ENCODE results near the gene DUSP7. TPM values are rescaled to one million over a fixed set of nuclear protein-coding genes. Genes with fewer than 3 reads are reported as not detected.

Gene DUSP7, protein sequence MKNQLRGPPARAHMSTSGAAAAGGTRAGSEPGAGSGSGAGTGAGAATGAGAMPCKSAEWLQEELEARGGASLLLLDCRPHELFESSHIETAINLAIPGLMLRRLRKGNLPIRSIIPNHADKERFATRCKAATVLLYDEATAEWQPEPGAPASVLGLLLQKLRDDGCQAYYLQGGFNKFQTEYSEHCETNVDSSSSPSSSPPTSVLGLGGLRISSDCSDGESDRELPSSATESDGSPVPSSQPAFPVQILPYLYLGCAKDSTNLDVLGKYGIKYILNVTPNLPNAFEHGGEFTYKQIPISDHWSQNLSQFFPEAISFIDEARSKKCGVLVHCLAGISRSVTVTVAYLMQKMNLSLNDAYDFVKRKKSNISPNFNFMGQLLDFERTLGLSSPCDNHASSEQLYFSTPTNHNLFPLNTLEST
- total RNA-seq, result 23.5 and 27.7 TPM in 2 replicates

DNA sequence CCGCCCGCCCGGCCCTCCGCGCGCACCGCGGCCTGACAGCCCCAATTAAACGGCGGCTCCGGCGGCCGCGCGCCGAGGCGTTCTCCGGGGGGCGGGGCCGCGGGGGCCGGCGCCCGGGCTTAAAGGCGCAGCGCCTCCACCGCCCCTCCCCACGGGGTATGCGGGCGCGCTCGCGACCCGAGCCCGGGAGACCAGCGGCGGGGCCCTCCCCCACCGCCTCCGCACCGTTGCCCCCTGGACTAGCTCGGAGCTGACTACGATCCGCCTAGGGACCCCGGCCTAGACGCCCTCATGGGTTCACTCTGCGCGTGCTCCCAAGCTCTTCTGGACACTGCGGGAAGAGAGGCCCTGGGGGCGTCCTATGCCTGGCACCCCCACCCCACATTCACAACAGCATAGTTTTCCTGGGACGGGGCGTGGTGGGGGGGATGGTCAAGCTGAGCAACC is at the start of gene DUSP7:
Gene DUSP7 (minus strand): TSS at position 51 of the 447 bp plus-strand sequence. CDS start 205 bp downstream, outside the sequence.
- H3K36me3 ChIP-seq (ENCODE audit: control insufficient read depth, insufficient read depth, low read length), result peaks cover 2% of the 10 kb centered on the region
- H3K27me3 ChIP-seq (ENCODE audit: control insufficient read depth, insufficient read depth, low read length), result no peaks in the 10 kb centered on the region
- TF ChIP-seq, protein P1, sequence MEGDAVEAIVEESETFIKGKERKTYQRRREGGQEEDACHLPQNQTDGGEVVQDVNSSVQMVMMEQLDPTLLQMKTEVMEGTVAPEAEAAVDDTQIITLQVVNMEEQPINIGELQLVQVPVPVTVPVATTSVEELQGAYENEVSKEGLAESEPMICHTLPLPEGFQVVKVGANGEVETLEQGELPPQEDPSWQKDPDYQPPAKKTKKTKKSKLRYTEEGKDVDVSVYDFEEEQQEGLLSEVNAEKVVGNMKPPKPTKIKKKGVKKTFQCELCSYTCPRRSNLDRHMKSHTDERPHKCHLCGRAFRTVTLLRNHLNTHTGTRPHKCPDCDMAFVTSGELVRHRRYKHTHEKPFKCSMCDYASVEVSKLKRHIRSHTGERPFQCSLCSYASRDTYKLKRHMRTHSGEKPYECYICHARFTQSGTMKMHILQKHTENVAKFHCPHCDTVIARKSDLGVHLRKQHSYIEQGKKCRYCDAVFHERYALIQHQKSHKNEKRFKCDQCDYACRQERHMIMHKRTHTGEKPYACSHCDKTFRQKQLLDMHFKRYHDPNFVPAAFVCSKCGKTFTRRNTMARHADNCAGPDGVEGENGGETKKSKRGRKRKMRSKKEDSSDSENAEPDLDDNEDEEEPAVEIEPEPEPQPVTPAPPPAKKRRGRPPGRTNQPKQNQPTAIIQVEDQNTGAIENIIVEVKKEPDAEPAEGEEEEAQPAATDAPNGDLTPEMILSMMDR (IDR thresholded peaks at IDR 0.05; ENCODE audit: insufficient read depth, low read length, poor library complexity, severe bottlenecking), result no peak
- H3K4me3 ChIP-seq (ENCODE audit: low read depth, low read length), result peak within 1 kb of the TSS; percentile 80
- no peak for DNase-seq (ENCODE audit: low read depth)

DNA sequence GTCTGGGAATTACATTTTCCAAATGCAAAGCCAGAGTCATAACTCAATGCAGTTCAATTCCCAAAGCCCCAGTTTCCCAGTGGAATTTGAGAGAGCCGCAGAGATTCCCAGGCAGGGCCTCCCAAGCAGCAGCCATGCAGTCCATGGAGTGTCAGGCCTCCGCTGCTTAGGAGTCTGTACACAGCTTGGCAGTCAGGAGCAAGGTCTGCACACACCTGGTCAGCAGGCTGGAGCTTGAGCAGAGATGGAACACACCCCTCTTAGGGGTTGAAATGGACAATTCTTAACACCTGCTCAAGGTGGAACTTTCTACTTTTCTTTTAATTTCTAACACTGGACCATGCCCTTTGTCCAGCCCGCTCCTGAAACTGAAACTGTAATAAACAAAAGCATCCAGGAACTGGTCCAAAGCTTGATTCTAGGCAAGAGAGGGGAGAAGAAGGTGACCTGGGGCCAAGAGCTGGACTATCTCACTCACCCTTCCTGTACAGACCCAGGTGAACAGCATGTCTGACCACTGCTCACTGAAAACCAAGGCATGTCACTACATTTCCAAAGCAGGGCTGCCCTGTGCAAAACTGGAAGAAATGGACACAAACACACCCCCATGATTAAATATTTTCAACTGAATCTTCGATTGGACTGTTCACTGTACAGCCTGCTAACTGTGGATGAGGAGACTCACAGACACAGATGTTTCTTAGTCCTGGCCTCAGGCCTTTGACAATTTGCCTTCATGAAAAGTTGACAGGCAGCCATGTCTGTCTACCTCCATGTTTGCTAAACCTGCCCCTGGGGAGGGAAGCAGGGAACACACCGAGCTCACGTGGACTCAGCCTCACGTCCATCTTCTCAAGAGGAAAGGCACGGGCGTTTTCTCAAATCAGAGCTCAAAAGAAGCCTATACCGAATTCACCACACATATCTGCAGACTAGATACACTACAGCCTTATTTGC is 48.6 kb upstream of the DUSP7 start:
- no peaks in the 10 kb centered on the region for H3K36me3 ChIP-seq (ENCODE audit: control insufficient read depth, insufficient read depth, low read length)
- no peak for DNase-seq (ENCODE audit: low read depth)
- TF ChIP-seq, protein P1 (IDR thresholded peaks at IDR 0.05; ENCODE audit: insufficient read depth, low read length, poor library complexity, severe bottlenecking), result no peak
- no peaks in the 10 kb centered on the region for H3K27me3 ChIP-seq (ENCODE audit: control insufficient read depth, insufficient read depth, low read length)
- H3K4me3 ChIP-seq (ENCODE audit: low read depth, low read length), result no peak overlapping the region

DNA sequence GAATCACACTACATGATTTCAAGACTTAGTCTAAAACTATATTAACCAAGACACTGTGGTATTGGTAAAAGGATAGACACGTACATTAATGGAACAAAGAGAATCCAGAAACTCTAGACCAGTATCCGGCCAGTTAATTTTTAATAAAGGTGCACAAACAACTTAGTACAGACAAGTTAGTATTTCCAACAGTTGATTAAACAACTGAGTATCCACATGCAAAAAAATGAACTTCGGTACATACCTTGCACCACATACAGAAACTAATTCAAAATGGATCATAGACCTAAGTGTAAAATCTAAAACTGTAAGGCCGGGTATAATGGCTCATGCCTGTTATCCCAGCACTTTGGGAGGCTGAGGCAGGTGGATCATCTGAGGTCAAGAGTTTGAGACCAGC is 46.6 kb upstream of the DUSP7 start:
- no peaks in the 10 kb centered on the region for H3K27me3 ChIP-seq (ENCODE audit: control insufficient read depth, insufficient read depth, low read length)
- no peak overlapping the region for H3K4me3 ChIP-seq (ENCODE audit: low read depth, low read length)
- no peaks in the 10 kb centered on the region for H3K36me3 ChIP-seq (ENCODE audit: control insufficient read depth, insufficient read depth, low read length)
- TF ChIP-seq, protein P1 (IDR thresholded peaks at IDR 0.05; ENCODE audit: insufficient read depth, low read length, poor library complexity, severe bottlenecking), result no peak
- DNase-seq (ENCODE audit: low read depth), result no peak

DNA sequence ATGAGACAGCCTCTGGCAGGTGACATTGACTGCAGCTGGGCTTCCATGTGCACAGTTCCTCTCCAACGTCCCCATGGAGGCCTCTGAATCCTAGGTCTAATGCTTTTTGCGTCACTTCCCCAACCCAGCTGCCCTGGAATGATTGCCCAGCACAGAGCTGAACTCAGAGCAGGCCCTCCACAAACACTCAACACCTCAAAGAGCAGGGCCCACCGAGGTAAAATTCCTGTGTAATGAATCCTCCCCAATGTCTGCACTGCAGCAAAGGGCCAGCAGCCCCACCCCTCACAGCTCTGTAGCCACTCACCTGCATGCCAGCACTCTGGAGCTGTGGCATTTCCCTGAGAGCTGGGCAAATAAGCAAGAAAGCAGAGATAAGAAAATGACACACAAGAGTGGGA is 42.6 kb upstream of the DUSP7 start:
- TF ChIP-seq, protein P1 (IDR thresholded peaks at IDR 0.05; ENCODE audit: insufficient read depth, low read length, poor library complexity, severe bottlenecking), result no peak
- peak; percentile 42 for DNase-seq (ENCODE audit: low read depth)
- no peak overlapping the region for H3K4me3 ChIP-seq (ENCODE audit: low read depth, low read length)
- no peaks in the 10 kb centered on the region for H3K36me3 ChIP-seq (ENCODE audit: control insufficient read depth, insufficient read depth, low read length)
- H3K27me3 ChIP-seq (ENCODE audit: control insufficient read depth, insufficient read depth, low read length), result no peaks in the 10 kb centered on the region

DNA sequence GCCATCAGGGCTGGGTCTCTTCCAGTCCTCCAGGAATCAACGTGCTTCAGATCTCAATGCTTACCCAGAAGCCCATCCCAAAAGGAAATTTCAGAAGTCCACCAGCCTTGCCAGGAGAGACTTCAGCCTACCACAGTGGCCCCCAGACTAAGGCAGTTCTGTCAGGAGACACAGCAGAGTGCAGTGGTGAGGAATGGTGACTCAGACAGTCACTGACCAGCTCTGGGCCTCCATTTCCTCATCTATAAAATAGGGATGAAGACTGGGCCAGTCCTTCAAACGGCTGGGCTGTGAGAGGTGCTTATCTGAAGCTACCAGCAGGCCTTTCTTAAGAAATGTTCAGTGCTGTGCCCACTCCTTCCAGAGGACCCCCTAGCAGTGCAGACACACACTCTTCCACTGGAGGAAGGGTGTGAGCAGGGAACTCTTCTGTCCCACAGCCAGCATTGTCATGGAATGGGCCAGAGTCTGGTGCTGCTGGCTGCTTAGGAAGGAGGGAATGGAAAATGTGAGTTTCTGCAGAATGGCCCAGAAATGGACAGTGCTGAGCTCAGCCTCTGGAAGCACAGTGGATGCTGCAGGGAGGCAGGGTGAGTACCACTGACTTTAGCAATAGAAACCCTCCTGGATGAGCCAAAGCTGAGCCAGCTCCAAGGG is 41.6 kb upstream of the DUSP7 start:
- H3K4me3 ChIP-seq (ENCODE audit: low read depth, low read length), result no peak overlapping the region
- no peaks in the 10 kb centered on the region for H3K36me3 ChIP-seq (ENCODE audit: control insufficient read depth, insufficient read depth, low read length)
- DNase-seq (ENCODE audit: low read depth), result no peak
- TF ChIP-seq, protein P1 (IDR thresholded peaks at IDR 0.05; ENCODE audit: insufficient read depth, low read length, poor library complexity, severe bottlenecking), result no peak
- H3K27me3 ChIP-seq (ENCODE audit: control insufficient read depth, insufficient read depth, low read length), result no peaks in the 10 kb centered on the region

Measured in kidney epithelial cell (primary cell).